ENCODE data around the gene ITLN1.
A peak's percentile ranks its signal among the peaks of the same experiment; 100 is the strongest.

Gene ITLN1

DNA sequence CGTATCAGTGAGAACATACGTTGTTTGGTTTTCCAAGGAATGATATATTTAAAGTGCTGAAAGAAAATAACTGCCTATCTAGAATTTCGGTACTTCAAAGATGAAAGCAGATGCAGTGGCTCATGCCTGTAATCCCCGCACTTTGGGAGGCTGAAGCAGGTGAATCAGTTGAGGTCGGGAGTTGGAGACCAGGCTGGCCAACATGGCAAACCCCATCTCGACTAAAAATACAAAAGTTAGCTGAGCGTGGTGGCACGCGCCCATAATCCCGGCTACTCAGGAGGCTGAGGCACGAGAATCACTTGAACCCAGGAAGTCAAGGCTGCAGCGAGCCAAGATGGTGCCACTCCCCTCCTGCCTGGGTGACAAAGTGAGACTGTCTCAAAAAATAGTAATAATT lies 38.7 kb downstream of the ITLN1 start:
- Histone ChIP-seq H3K27me3 (ENCODE audit: insufficient read depth, low read depth) (no peaks in the 10 kb centered on the region), H3K36me3 (ENCODE audit: insufficient read depth) (no peaks in the 10 kb centered on the region), H4K20me1 (ENCODE audit: insufficient read depth) (no peaks in the 10 kb centered on the region), H3K4me1 (ENCODE audit: low read depth, poor library complexity, severe bottlenecking) (no peaks in the 10 kb centered on the region), H3K4me3 (IDR thresholded peaks at IDR 0.05; ENCODE audit: insufficient read depth, low read depth, low read length) (no peak overlapping the region), H3K9ac (no peak overlapping the region), H3K27ac (no peak overlapping the region), H3K4me2 (no peak overlapping the region), H2AFZ (ENCODE audit: low read depth) (no peak overlapping the region), H3K79me2 (ENCODE audit: insufficient read depth, low read depth) (no peaks in the 10 kb centered on the region)
- TF ChIP-seq, protein P1, sequence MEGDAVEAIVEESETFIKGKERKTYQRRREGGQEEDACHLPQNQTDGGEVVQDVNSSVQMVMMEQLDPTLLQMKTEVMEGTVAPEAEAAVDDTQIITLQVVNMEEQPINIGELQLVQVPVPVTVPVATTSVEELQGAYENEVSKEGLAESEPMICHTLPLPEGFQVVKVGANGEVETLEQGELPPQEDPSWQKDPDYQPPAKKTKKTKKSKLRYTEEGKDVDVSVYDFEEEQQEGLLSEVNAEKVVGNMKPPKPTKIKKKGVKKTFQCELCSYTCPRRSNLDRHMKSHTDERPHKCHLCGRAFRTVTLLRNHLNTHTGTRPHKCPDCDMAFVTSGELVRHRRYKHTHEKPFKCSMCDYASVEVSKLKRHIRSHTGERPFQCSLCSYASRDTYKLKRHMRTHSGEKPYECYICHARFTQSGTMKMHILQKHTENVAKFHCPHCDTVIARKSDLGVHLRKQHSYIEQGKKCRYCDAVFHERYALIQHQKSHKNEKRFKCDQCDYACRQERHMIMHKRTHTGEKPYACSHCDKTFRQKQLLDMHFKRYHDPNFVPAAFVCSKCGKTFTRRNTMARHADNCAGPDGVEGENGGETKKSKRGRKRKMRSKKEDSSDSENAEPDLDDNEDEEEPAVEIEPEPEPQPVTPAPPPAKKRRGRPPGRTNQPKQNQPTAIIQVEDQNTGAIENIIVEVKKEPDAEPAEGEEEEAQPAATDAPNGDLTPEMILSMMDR (conservative IDR thresholded peaks at IDR 0.05; ENCODE audit: low read depth, low read length) = no peak

GRCh38 chr1:160844447-160845232 lies 40.3 kb downstream of the ITLN1 start:
- H2AFZ ChIP-seq (ENCODE audit: low read depth) = no peak overlapping the region
- no peaks in the 10 kb centered on the region for H3K4me1 ChIP-seq (ENCODE audit: low read depth, poor library complexity, severe bottlenecking)
- H3K4me3 ChIP-seq (IDR thresholded peaks at IDR 0.05; ENCODE audit: insufficient read depth, low read depth, low read length) = peak overlapping the region; percentile 43
- TF ChIP-seq, protein P1 (conservative IDR thresholded peaks at IDR 0.05; ENCODE audit: low read depth, low read length) = no peak
- H3K27me3 ChIP-seq (ENCODE audit: insufficient read depth, low read depth) = no peaks in the 10 kb centered on the region
- no peaks in the 10 kb centered on the region for H3K79me2 ChIP-seq (ENCODE audit: insufficient read depth, low read depth)
- H4K20me1 ChIP-seq (ENCODE audit: insufficient read depth) = no peaks in the 10 kb centered on the region
- no peak overlapping the region for H3K9ac ChIP-seq
- H3K27ac ChIP-seq = no peak overlapping the region
- H3K4me2 ChIP-seq = no peak overlapping the region
- H3K36me3 ChIP-seq (ENCODE audit: insufficient read depth) = no peaks in the 10 kb centered on the region

DNA sequence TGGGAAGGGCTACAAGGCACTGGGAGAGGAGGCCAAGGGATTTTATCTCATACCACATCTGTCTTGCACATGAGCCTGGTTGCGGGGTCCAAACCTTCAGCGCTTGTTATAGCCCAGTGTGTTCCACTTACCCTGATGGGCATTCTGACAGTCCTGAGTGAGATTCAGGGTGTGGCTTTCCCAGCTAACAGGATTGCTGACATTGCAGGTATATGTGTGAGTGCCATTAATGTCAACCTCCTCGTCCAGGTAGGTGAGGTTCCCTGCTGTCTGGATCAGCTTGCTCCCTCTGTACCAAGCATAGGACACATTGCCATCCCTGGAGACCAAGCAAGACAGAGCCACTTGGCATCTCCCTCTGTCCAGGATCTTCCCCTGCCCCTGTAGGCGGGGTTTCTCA lies 43.9 kb downstream of the ITLN1 start:
- Histone ChIP-seq H3K4me2 (no peak overlapping the region), H3K79me2 (ENCODE audit: insufficient read depth, low read depth) (no peaks in the 10 kb centered on the region), H3K4me3 (IDR thresholded peaks at IDR 0.05; ENCODE audit: insufficient read depth, low read depth, low read length) (no peak overlapping the region), H3K4me1 (ENCODE audit: low read depth, poor library complexity, severe bottlenecking) (peaks cover 32% of the 10 kb centered on the region), H2AFZ (ENCODE audit: low read depth) (no peak overlapping the region), H3K27me3 (ENCODE audit: insufficient read depth, low read depth) (no peaks in the 10 kb centered on the region), H3K9ac (no peak overlapping the region), H3K36me3 (ENCODE audit: insufficient read depth) (no peaks in the 10 kb centered on the region), H3K27ac (no peak overlapping the region), H4K20me1 (ENCODE audit: insufficient read depth) (no peaks in the 10 kb centered on the region)
- TF ChIP-seq, protein P1 (conservative IDR thresholded peaks at IDR 0.05; ENCODE audit: low read depth, low read length) = no peak

DNA sequence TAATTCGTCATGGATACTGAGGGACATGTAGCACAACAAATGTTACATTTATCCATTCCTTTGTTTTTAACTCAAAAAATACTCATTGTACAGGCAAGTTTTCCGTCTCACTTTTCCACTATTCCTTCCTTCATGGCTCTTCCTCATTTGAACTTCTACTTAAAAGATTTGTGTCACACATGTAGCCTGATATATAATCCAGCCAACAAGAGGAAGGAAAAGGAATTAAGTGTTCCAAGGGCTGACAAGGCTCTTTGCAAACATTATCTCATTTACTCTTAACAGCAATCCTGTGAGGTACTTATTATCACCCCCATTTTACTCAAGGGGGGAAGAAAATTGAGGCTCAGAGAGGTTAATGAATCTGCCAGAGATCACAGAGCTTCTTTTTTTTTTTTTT lies 45.2 kb downstream of the ITLN1 start:
- H3K4me1 ChIP-seq (ENCODE audit: low read depth, poor library complexity, severe bottlenecking) = peaks cover 37% of the 10 kb centered on the region
- H3K4me3 ChIP-seq (IDR thresholded peaks at IDR 0.05; ENCODE audit: insufficient read depth, low read depth, low read length) = no peak overlapping the region
- no peak overlapping the region for H2AFZ ChIP-seq (ENCODE audit: low read depth)
- no peaks in the 10 kb centered on the region for H3K36me3 ChIP-seq (ENCODE audit: insufficient read depth)
- no peaks in the 10 kb centered on the region for H3K27me3 ChIP-seq (ENCODE audit: insufficient read depth, low read depth)
- H3K79me2 ChIP-seq (ENCODE audit: insufficient read depth, low read depth) = no peaks in the 10 kb centered on the region
- no peak overlapping the region for H3K9ac ChIP-seq
- H3K27ac ChIP-seq = no peak overlapping the region
- TF ChIP-seq, protein P1 (conservative IDR thresholded peaks at IDR 0.05; ENCODE audit: low read depth, low read length) = no peak
- no peaks in the 10 kb centered on the region for H4K20me1 ChIP-seq (ENCODE audit: insufficient read depth)
- no peak overlapping the region for H3K4me2 ChIP-seq

All from KMS-11 (cell line).